ENCODE results near the gene MTMR4.

GRCh38 chr17:58516644-58517377, 2.4 kb upstream of the MTMR4 start:
- TF ChIP-seq CTCF (conservative IDR thresholded peaks at IDR 0.05): no peak
- TF ChIP-seq ZFX (IDR thresholded peaks at IDR 0.05): no peak

Data from C4-2B (cell line).